GM21786 (cell line): ENCODE measurements around the gene NXPH4.
A peak's percentile ranks its signal among the peaks of the same experiment; 100 is the strongest.

Experiments used
- ATAC-seq: cut with Tn5 transposase; IDR thresholded peaks from one replicate; pipeline ENCODE4 v1.9.1; 2021; ENCODE audit not compliant: unreplicated experiment

The NXPH4 gene

GRCh38 chr12:57182918-57183575 is 33.5 kb upstream of the NXPH4 start:
- ATAC-seq = peak; percentile 89

- no peak for ATAC-seq
These were observed 32.5 kb upstream of the NXPH4 start for GRCh38 chr12:57183939-57184725.

- ATAC-seq = no peak
These were observed 31.2 kb upstream of the NXPH4 start for GRCh38 chr12:57185403-57185802.

- no peak for ATAC-seq
These were observed 30.6 kb upstream of the NXPH4 start for GRCh38 chr12:57185906-57186508.

- ATAC-seq = no peak
These were observed 29.1 kb upstream of the NXPH4 start for GRCh38 chr12:57187222-57188089.

GRCh38 chr12:57188090-57188425 is 28.5 kb upstream of the NXPH4 start:
- ATAC-seq = no peak

GRCh38 chr12:57190037-57190436 is 26.6 kb upstream of the NXPH4 start:
- no peak for ATAC-seq

GRCh38 chr12:57190821-57191220 is 25.8 kb upstream of the NXPH4 start:
- ATAC-seq = no peak

GRCh38 chr12:57191410-57191809 is 25.2 kb upstream of the NXPH4 start:
- ATAC-seq = no peak

- ATAC-seq = no peak
These were observed 23.7 kb upstream of the NXPH4 start for GRCh38 chr12:57192920-57193319.

GRCh38 chr12:57193706-57194245 is 22.8 kb upstream of the NXPH4 start:
- ATAC-seq = no peak

- no peak for ATAC-seq
These were observed 22.3 kb upstream of the NXPH4 start for GRCh38 chr12:57194253-57194652.

GRCh38 chr12:57195186-57195585 is 21.4 kb upstream of the NXPH4 start:
- no peak for ATAC-seq

GRCh38 chr12:57195611-57196371 is 20.8 kb upstream of the NXPH4 start:
- no peak for ATAC-seq

GRCh38 chr12:57196439-57196838 is 20.2 kb upstream of the NXPH4 start:
- no peak for ATAC-seq

- no peak for ATAC-seq
These were observed 19.6 kb upstream of the NXPH4 start for GRCh38 chr12:57196956-57197355.

GRCh38 chr12:57198329-57198728 is 18.3 kb upstream of the NXPH4 start:
- ATAC-seq = no peak

GRCh38 chr12:57199191-57199590 is 17.4 kb upstream of the NXPH4 start:
- ATAC-seq = no peak

- ATAC-seq = no peak
These were observed 16.1 kb upstream of the NXPH4 start for GRCh38 chr12:57200497-57200896.

GRCh38 chr12:57201219-57201618 is 15.4 kb upstream of the NXPH4 start:
- ATAC-seq = no peak
